Measurements from ENCODE around the gene EHMT1.

Gene EHMT1

GRCh38 chr9:137829260-137829996 lies 210.6 kb downstream of the EHMT1 start:
- Histone ChIP-seq H3K4me3 (no peak overlapping the region), H3K9me3 (no peaks in the 10 kb centered on the region), H3K4me1 (no peaks in the 10 kb centered on the region), H3K36me3 (replicated peaks) (peaks cover 7% of the 10 kb centered on the region), H3K27me3 (ENCODE audit: low read depth) (no peaks in the 10 kb centered on the region)
- no peak for DNase-seq (ENCODE audit: low spot score in 2 of 2)
- in situ Hi-C loops (cut with MboI; ENCODE audit: low sequenced_read_pairs), result no loop called here

GRCh38 chr9:137832191-137832700 lies 213.4 kb downstream of the EHMT1 start:
- in situ Hi-C loops (cut with MboI; ENCODE audit: low sequenced_read_pairs), result no loop called here
- Histone ChIP-seq H3K27me3 (ENCODE audit: low read depth) (no peaks in the 10 kb centered on the region), H3K4me1 (no peaks in the 10 kb centered on the region), H3K9me3 (no peaks in the 10 kb centered on the region), H3K36me3 (replicated peaks) (peaks cover 2% of the 10 kb centered on the region; the same call in 1 of the 2 replicates), H3K4me3 (no peak overlapping the region)
- no peak for DNase-seq (ENCODE audit: low spot score in 2 of 2)

- no peaks in the 10 kb centered on the region for H3K9me3 ChIP-seq
- DNase-seq (ENCODE audit: low spot score in 2 of 2), result no peak
- peaks cover 2% of the 10 kb centered on the region; the same call in 1 of the 2 replicates for H3K36me3 ChIP-seq (replicated peaks)
- no peaks in the 10 kb centered on the region for H3K4me1 ChIP-seq
- no peak overlapping the region for H3K4me3 ChIP-seq
- in situ Hi-C loops (cut with MboI; ENCODE audit: low sequenced_read_pairs), result no loop called here
- H3K27me3 ChIP-seq (ENCODE audit: low read depth), result no peaks in the 10 kb centered on the region
Measured at GRCh38 chr9:137832830-137833590, 214.2 kb downstream of the EHMT1 start.

- Histone ChIP-seq H3K4me3 (no peak overlapping the region), H3K36me3 (replicated peaks) (peaks cover 2% of the 10 kb centered on the region; the same call in 1 of the 2 replicates), H3K27me3 (ENCODE audit: low read depth) (no peaks in the 10 kb centered on the region), H3K9me3 (no peaks in the 10 kb centered on the region), H3K4me1 (no peaks in the 10 kb centered on the region)
- in situ Hi-C loops (cut with MboI; ENCODE audit: low sequenced_read_pairs), result no loop called here
- DNase-seq (ENCODE audit: low spot score in 2 of 2), result no peak
Measured at GRCh38 chr9:137833721-137834613, 215.2 kb downstream of the EHMT1 start.

GRCh38 chr9:137834846-137835546 lies 216.2 kb downstream of the EHMT1 start:
- no peaks in the 10 kb centered on the region for H3K9me3 ChIP-seq
- H3K36me3 ChIP-seq (replicated peaks), result peaks cover 2% of the 10 kb centered on the region; the same call in 1 of the 2 replicates
- DNase-seq (ENCODE audit: low spot score in 2 of 2), result no peak
- H3K4me1 ChIP-seq, result no peaks in the 10 kb centered on the region
- no peaks in the 10 kb centered on the region for H3K27me3 ChIP-seq (ENCODE audit: low read depth)
- in situ Hi-C loops (cut with MboI; ENCODE audit: low sequenced_read_pairs), result no loop called here
- H3K4me3 ChIP-seq, result no peak overlapping the region

GRCh38 chr9:137836151-137836830 lies 217.5 kb downstream of the EHMT1 start:
- no peak for DNase-seq (ENCODE audit: low spot score in 2 of 2)
- Histone ChIP-seq H3K27me3 (ENCODE audit: low read depth) (no peaks in the 10 kb centered on the region), H3K9me3 (no peaks in the 10 kb centered on the region), H3K36me3 (replicated peaks) (peaks cover 2% of the 10 kb centered on the region; the same call in 1 of the 2 replicates), H3K4me3 (no peak overlapping the region), H3K4me1 (no peaks in the 10 kb centered on the region)
- in situ Hi-C loops (cut with MboI; ENCODE audit: low sequenced_read_pairs), result no loop called here

- Histone ChIP-seq H3K27me3 (ENCODE audit: low read depth) (no peaks in the 10 kb centered on the region), H3K36me3 (replicated peaks) (peaks cover 2% of the 10 kb centered on the region; the same call in 1 of the 2 replicates), H3K4me1 (no peaks in the 10 kb centered on the region), H3K4me3 (no peak overlapping the region), H3K9me3 (no peaks in the 10 kb centered on the region)
- no peak for DNase-seq (ENCODE audit: low spot score in 2 of 2)
- in situ Hi-C loops (cut with MboI; ENCODE audit: low sequenced_read_pairs), result no loop called here
Measured at GRCh38 chr9:137836831-137837241, 218.0 kb downstream of the EHMT1 start.

GRCh38 chr9:137837345-137838278 lies 218.8 kb downstream of the EHMT1 start:
- no peak for DNase-seq (ENCODE audit: low spot score in 2 of 2)
- Histone ChIP-seq H3K36me3 (replicated peaks) (peaks cover 2% of the 10 kb centered on the region; the same call in 1 of the 2 replicates), H3K4me3 (no peak overlapping the region), H3K9me3 (no peaks in the 10 kb centered on the region), H3K4me1 (no peaks in the 10 kb centered on the region), H3K27me3 (ENCODE audit: low read depth) (no peaks in the 10 kb centered on the region)
- in situ Hi-C loops (cut with MboI; ENCODE audit: low sequenced_read_pairs), result no loop called here

GRCh38 chr9:137838576-137838975 lies 219.8 kb downstream of the EHMT1 start:
- H3K27me3 ChIP-seq (ENCODE audit: low read depth), result no peaks in the 10 kb centered on the region
- H3K4me1 ChIP-seq, result no peaks in the 10 kb centered on the region
- no peak for DNase-seq (ENCODE audit: low spot score in 2 of 2)
- peaks cover 2% of the 10 kb centered on the region; the same call in 1 of the 2 replicates for H3K36me3 ChIP-seq (replicated peaks)
- H3K9me3 ChIP-seq, result no peaks in the 10 kb centered on the region
- in situ Hi-C loops (cut with MboI; ENCODE audit: low sequenced_read_pairs), result no loop called here
- H3K4me3 ChIP-seq, result no peak overlapping the region

GRCh38 chr9:137843355-137843754 lies 224.6 kb downstream of the EHMT1 start:
- no peaks in the 10 kb centered on the region for H3K9me3 ChIP-seq
- DNase-seq (ENCODE audit: low spot score in 2 of 2), result no peak
- H3K27me3 ChIP-seq (ENCODE audit: low read depth), result no peaks in the 10 kb centered on the region
- no peaks in the 10 kb centered on the region for H3K4me1 ChIP-seq
- H3K36me3 ChIP-seq (replicated peaks), result no peaks in the 10 kb centered on the region
- in situ Hi-C loops (cut with MboI; ENCODE audit: low sequenced_read_pairs), result no loop called here
- H3K4me3 ChIP-seq, result no peak overlapping the region

GRCh38 chr9:137851516-137852267 lies 232.9 kb downstream of the EHMT1 start:
- no peak overlapping the region for H3K4me3 ChIP-seq
- H3K9me3 ChIP-seq, result no peaks in the 10 kb centered on the region; the same call in 1 of the 2 replicates
- no peaks in the 10 kb centered on the region for H3K36me3 ChIP-seq (replicated peaks)
- DNase-seq (ENCODE audit: low spot score in 2 of 2), result no peak
- no peaks in the 10 kb centered on the region for H3K4me1 ChIP-seq
- in situ Hi-C loops (cut with MboI; ENCODE audit: low sequenced_read_pairs), result no loop called here
- no peaks in the 10 kb centered on the region for H3K27me3 ChIP-seq (ENCODE audit: low read depth)
